Erythroblast (primary cell): ENCODE data around the gene RAB44.

Experiments used
- GATA1 ChIP-seq: IDR thresholded peaks from 2 replicates; pipeline ENCODE4 v1.6.1; 2011; ENCODE audit warnings: low read depth, mild to moderate bottlenecking, control low read depth, low read length, moderate library complexity
- POLR2A ChIP-seq: IDR thresholded peaks from 2 replicates; pipeline ENCODE4 v1.6.1; 2011; ENCODE audit warnings: mild to moderate bottlenecking, low read length

DNA sequence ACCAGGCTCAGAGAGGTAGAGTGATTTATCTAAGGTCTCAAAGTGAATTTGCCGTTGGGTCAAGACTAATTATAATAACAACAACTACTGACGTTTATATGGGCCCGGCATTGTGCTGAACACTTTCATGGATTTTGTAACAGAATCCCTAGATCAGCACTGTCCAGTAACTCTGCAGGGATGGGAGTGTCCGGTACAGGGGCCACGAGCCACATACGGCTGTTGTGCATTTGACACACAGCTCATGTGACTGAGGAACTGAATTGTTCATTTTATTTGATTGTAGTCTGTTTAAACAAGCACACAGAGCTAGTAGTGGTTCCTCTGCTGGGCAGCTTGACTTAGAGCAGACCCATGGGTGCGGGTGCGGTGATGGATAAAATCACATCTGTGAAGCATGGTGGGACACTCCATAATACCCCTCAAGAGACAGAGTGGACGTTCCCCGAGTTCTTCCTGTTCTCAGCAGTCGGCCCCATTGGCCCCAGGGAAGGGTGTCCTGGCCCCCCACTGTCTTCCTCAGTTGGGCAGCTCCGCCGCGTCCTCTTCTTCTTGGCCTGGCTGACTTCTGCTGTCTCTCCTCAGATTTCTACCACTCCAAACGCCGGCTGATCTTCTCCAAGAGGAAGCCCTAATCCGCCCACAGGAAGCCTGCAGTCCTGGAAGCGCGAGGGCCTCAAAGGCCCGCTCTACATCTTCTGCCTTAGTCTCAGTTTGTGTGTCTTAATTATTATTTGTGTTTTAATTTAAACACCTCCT, 12.3 kb upstream of the RAB44 start:
- TF ChIP-seq POLR2A (no peak), GATA1 (no peak)
